Activated T-helper 1 cell treated with anti-CD3 and anti-CD28 coated beads, Interleukin-12 subunit alpha, Interleukin-12 subunit beta, Interleukin-2, Interleukin-4 antibody, amounts not matched to agents 30 ng/mL and 10 ng/mL and 1 ng/mL, durations not matched to agents 14 hours and 24 hours and 36 hours (primary cell): ENCODE measurements around the gene MCOLN1. TPM values are rescaled to one million over a fixed set of nuclear protein-coding genes. Genes with fewer than 3 reads are reported as not detected.

Experiments
- total RNA-seq: library from RNA; stranded (reverse); gene quantifications from 2 replicates; pipeline ENCODE4 v1.2.3, GENCODE V29; 2022

Gene MCOLN1
- total RNA-seq, 1 donor from 2014 or later = 14.0 TPM

Other genes starting within 250 kb of the MCOLN1 start
- gene INSR, start 228.2 kb upstream of the MCOLN1 start, total RNA-seq = 1.5 TPM in 2 replicates
- 29.3 and 30.5 TPM in 2 replicates for gene ARHGEF18, start 173.7 kb upstream of the MCOLN1 start, total RNA-seq
- gene PEX11G, start 33.6 kb upstream of the MCOLN1 start, total RNA-seq = 1.4 and 1.5 TPM in 2 replicates
- 4.8 and 5.2 TPM in 2 replicates for gene ZNF358, start 6.5 kb upstream of the MCOLN1 start, total RNA-seq
- gene PNPLA6, start 13.1 kb downstream of the MCOLN1 start, total RNA-seq = 131 and 136 TPM in 2 replicates
- gene CAMSAP3, start 73.2 kb downstream of the MCOLN1 start, total RNA-seq = 0.37 and 0.67 TPM in 2 replicates
- gene XAB2, start 106.9 kb downstream of the MCOLN1 start, total RNA-seq = 50.7 and 51.2 TPM in 2 replicates
- gene PET100, start 107.2 kb downstream of the MCOLN1 start, total RNA-seq = 88.5 and 93.4 TPM in 2 replicates
- gene PCP2, start 111.1 kb downstream of the MCOLN1 start, total RNA-seq = 0.34 and 1.4 TPM in 2 replicates
- gene STXBP2, start 114.5 kb downstream of the MCOLN1 start, total RNA-seq = 101 and 102 TPM in 2 replicates
- not detected in 2 replicates for gene RETN, start 146.4 kb downstream of the MCOLN1 start, total RNA-seq
- not detected in 2 replicates for gene MCEMP1, start 154.5 kb downstream of the MCOLN1 start, total RNA-seq
- 72.2 and 86.8 TPM in 2 replicates for gene TRAPPC5, start 158.2 kb downstream of the MCOLN1 start, total RNA-seq
- not detected in 2 replicates for gene FCER2, start 179.5 kb downstream of the MCOLN1 start, total RNA-seq
- not detected in 2 replicates for gene CLEC4G, start 209.5 kb downstream of the MCOLN1 start, total RNA-seq
- not detected in 2 replicates for gene CD209, start 224.9 kb downstream of the MCOLN1 start, total RNA-seq
- gene CLEC4M, start 240.6 kb downstream of the MCOLN1 start, total RNA-seq = not detected in 2 replicates